ENCODE results near the gene AKAP1. TPM values are rescaled to one million over a fixed set of nuclear protein-coding genes. Genes with fewer than 3 reads are reported as not detected.
A peak's percentile ranks its signal among the peaks of the same experiment; 100 is the strongest.

AKAP1 gene
- polyA plus RNA-seq, 6 donors from 2014 or later: 9.6 to 20.5 (median 11.7) TPM

GRCh38 chr17:57152967-57153528 is 68.0 kb downstream of the AKAP1 start:
- no peak for ATAC-seq (ENCODE audit: low read depth in 2 of 2)
- H3K4me1 Mint-ChIP-seq: no peaks in the 10 kb centered on the region
- H3K27me3 Mint-ChIP-seq: peaks cover 6 to 37% (median 15%) of the 10 kb centered on the region in 3 donors
- H3K27ac Mint-ChIP-seq: no peak overlapping the region
- DNase-seq: no peak
- H3K36me3 Mint-ChIP-seq: peaks cover 0 to 5% of the 10 kb centered on the region in 2 donors
- H3K9me3 Mint-ChIP-seq: peaks cover 0 to 14% (median 4%) of the 10 kb centered on the region in 7 donors
- H3K4me3 Mint-ChIP-seq: no peak overlapping the region

GRCh38 chr17:57154921-57155320 is 69.9 kb downstream of the AKAP1 start:
- Mint-ChIP-seq H3K9me3 (peaks cover 0 to 5% (median 0%) of the 10 kb centered on the region in 7 donors), H3K27ac (no peak overlapping the region), H3K4me1 (no peaks in the 10 kb centered on the region), H3K4me3 (peak overlapping the region in 1 of 8 donors; percentile 57), H3K27me3 (peaks cover 6 to 23% (median 10%) of the 10 kb centered on the region in 3 donors), H3K36me3 (no peaks in the 10 kb centered on the region)
- ATAC-seq (ENCODE audit: low read depth in 2 of 2) (no peak), DNase-seq (no peak)

DNA sequence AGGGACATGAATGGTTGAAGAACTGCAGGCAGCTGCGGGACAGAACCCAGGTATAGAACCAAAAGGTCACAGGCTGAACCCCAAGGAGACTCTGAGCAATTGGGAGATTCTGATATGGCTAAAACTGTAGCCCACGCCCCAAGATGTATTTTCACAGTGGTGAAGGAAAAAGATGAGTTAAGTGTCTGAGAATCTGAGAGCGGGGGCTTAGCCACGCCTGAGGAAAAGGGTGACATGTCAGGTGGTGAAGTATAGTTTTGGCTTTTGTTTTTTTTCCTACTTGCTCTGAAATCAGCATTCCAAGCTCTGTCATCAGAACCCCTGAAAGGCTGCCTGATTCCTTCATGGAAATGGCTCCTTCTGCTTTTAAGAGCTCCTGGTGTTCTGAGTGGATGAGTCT is 73.3 kb downstream of the AKAP1 start:
- DNase-seq: no peak
- H3K4me3 Mint-ChIP-seq: no peak overlapping the region
- H3K36me3 Mint-ChIP-seq: no peaks in the 10 kb centered on the region
- peaks cover 0 to 11% (median 5%) of the 10 kb centered on the region in 3 donors for H3K27me3 Mint-ChIP-seq
- H3K9me3 Mint-ChIP-seq: peaks cover 0 to 10% (median 3%) of the 10 kb centered on the region in 7 donors
- no peak overlapping the region for H3K27ac Mint-ChIP-seq
- H3K4me1 Mint-ChIP-seq: no peaks in the 10 kb centered on the region
- ATAC-seq (ENCODE audit: low read depth in 2 of 2): no peak

GRCh38 chr17:57158795-57159194 is 73.7 kb downstream of the AKAP1 start:
- no peaks in the 10 kb centered on the region for H3K4me1 Mint-ChIP-seq
- H3K36me3 Mint-ChIP-seq: no peaks in the 10 kb centered on the region
- ATAC-seq (ENCODE audit: low read depth in 2 of 2) (no peak), DNase-seq (no peak)
- H3K27me3 Mint-ChIP-seq: peaks cover 0 to 11% (median 6%) of the 10 kb centered on the region in 3 donors
- peaks cover 0 to 10% (median 3%) of the 10 kb centered on the region in 7 donors for H3K9me3 Mint-ChIP-seq
- no peak overlapping the region for H3K27ac Mint-ChIP-seq
- no peak overlapping the region for H3K4me3 Mint-ChIP-seq

DNA sequence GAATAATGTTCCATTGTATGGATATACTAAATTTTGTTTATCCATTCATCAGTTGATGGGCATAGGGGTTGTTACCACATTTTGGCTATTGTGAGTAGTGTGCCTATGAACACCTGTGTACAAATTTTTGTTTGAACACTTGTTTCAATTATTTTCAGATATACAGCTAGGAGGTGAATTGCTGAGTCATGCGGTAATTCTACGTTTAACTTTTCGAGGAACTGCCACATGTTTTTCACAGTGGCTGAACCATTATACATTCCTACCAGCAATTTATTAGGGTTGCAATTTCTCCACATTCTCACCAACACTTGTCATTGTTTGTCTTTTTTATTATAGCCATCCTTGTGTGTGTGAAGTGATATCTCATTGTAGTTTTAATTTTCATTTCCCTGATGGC is 75.6 kb downstream of the AKAP1 start:
- no peak for DNase-seq
- ATAC-seq (ENCODE audit: low read depth in 2 of 2): no peak
- Mint-ChIP-seq H3K9me3 (peaks cover 0 to 10% (median 2%) of the 10 kb centered on the region in 7 donors), H3K36me3 (no peaks in the 10 kb centered on the region), H3K4me3 (no peak overlapping the region), H3K4me1 (no peaks in the 10 kb centered on the region), H3K27ac (no peak overlapping the region), H3K27me3 (peaks cover 0 to 11% (median 11%) of the 10 kb centered on the region in 3 donors)

GRCh38 chr17:57164814-57165213 is 79.8 kb downstream of the AKAP1 start:
- Mint-ChIP-seq H3K27me3 (peaks cover 13 to 22% (median 17%) of the 10 kb centered on the region in 3 donors), H3K27ac (no peak overlapping the region), H3K4me3 (no peak overlapping the region), H3K36me3 (no peaks in the 10 kb centered on the region), H3K4me1 (no peaks in the 10 kb centered on the region), H3K9me3 (peaks cover 0 to 17% (median 5%) of the 10 kb centered on the region in 7 donors)
- no peak for ATAC-seq (ENCODE audit: low read depth in 2 of 2)
- no peak for DNase-seq

GRCh38 chr17:57165754-57166153 is 80.7 kb downstream of the AKAP1 start:
- peaks cover 0 to 11% (median 4%) of the 10 kb centered on the region in 7 donors for H3K9me3 Mint-ChIP-seq
- H3K27ac Mint-ChIP-seq: peak overlapping the region in 1 of 6 donors; percentile 1
- no peak overlapping the region for H3K4me3 Mint-ChIP-seq
- H3K36me3 Mint-ChIP-seq: no peaks in the 10 kb centered on the region
- no peak for DNase-seq
- no peaks in the 10 kb centered on the region for H3K4me1 Mint-ChIP-seq
- no peak for ATAC-seq (ENCODE audit: low read depth in 2 of 2)
- peaks cover 11 to 18% (median 13%) of the 10 kb centered on the region in 3 donors for H3K27me3 Mint-ChIP-seq

DNA sequence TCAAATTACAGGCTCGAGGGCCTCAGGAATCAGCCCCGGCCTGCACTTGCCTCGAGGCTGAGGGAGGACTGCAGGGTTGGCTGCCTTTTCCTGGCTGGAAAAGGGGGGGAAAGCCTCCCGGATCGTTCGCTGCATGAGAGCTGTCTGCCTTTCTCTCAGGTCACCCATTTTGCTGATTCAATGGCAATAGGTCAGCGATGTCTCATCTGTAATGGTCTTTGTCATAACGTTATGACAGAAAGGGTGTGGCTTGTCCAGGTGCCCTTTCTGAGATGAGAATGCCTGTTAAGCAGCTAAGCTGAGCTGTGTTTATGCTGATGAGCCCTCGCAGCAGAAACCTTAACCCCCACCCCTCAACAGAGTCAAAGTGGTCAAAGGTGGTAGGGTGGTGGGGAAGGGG is 81.8 kb downstream of the AKAP1 start:
- H3K27me3 Mint-ChIP-seq: peaks cover 14 to 25% (median 17%) of the 10 kb centered on the region in 3 donors
- H3K9me3 Mint-ChIP-seq: peaks cover 0 to 11% (median 3%) of the 10 kb centered on the region in 7 donors
- no peaks in the 10 kb centered on the region for H3K4me1 Mint-ChIP-seq
- no peak for ATAC-seq (ENCODE audit: low read depth in 2 of 2)
- no peak for DNase-seq
- H3K27ac Mint-ChIP-seq: peak overlapping the region in 1 of 6 donors; percentile 65
- no peaks in the 10 kb centered on the region for H3K36me3 Mint-ChIP-seq
- no peak overlapping the region for H3K4me3 Mint-ChIP-seq

GRCh38 chr17:57168695-57169094 is 83.6 kb downstream of the AKAP1 start:
- H3K4me3 Mint-ChIP-seq: no peak overlapping the region
- no peaks in the 10 kb centered on the region for H3K4me1 Mint-ChIP-seq
- H3K27me3 Mint-ChIP-seq: peaks cover 24 to 39% (median 28%) of the 10 kb centered on the region in 3 donors
- no peaks in the 10 kb centered on the region for H3K36me3 Mint-ChIP-seq
- ATAC-seq (ENCODE audit: low read depth in 2 of 2) (no peak), DNase-seq (no peak)
- no peak overlapping the region for H3K27ac Mint-ChIP-seq
- peaks cover 0 to 7% (median 3%) of the 10 kb centered on the region in 7 donors for H3K9me3 Mint-ChIP-seq

- no peak for ATAC-seq (ENCODE audit: low read depth in 2 of 2)
- no peak for DNase-seq
- H3K27ac Mint-ChIP-seq: no peak overlapping the region
- H3K27me3 Mint-ChIP-seq: peaks cover 28 to 34% (median 31%) of the 10 kb centered on the region in 3 donors
- H3K9me3 Mint-ChIP-seq: peaks cover 0 to 7% (median 3%) of the 10 kb centered on the region in 7 donors
- no peak overlapping the region for H3K4me3 Mint-ChIP-seq
- no peaks in the 10 kb centered on the region for H3K4me1 Mint-ChIP-seq
- H3K36me3 Mint-ChIP-seq: no peaks in the 10 kb centered on the region
Measured at GRCh38 chr17:57170866-57171265, 85.8 kb downstream of the AKAP1 start.

Other genes with a start within 250 kb of the AKAP1 start
- gene TRIM25, start 171.2 kb upstream of the AKAP1 start, polyA plus RNA-seq (ENCODE audit: low read depth in 6 of 6): 10 to 100 TPM in 4 of 6 donors, 1 to 10 TPM in 1, under 1 TPM in 1; 0.74 to 18.5 (median 10.3) TPM
- 10 to 100 TPM; 19.5 to 25.9 (median 22.5) TPM for gene COIL, start 124.2 kb upstream of the AKAP1 start, polyA plus RNA-seq (ENCODE audit: low read depth in 6 of 6)
- gene SCPEP1, start 107.1 kb upstream of the AKAP1 start, polyA plus RNA-seq (ENCODE audit: low read depth in 6 of 6): 100 to 1,000 TPM; 134 to 305 (median 175) TPM
- 10 to 100 TPM in 1 of 6 donors, 1 to 10 TPM in 5; 4.0 to 11.3 (median 6.8) TPM for gene MSI2, start 171.3 kb downstream of the AKAP1 start, polyA plus RNA-seq (ENCODE audit: low read depth in 6 of 6)

Data from naive B cell (primary cell).